GM12878 (cell line): ENCODE data around the gene CKS1B. TPM values are rescaled to one million over a fixed set of nuclear protein-coding genes. Genes with fewer than 3 reads are reported as not detected.

Experiments
- ATF7 ChIP-seq: fragments of 450-650 bp; IDR thresholded peaks from 2 replicates; pipeline ENCODE4 v1.6.1; 2016; ENCODE audit warnings: low read depth, mild to moderate bottlenecking
- FOS ChIP-seq: IDR thresholded peaks from 3 replicates; pipeline ENCODE4 v1.6.1; 2011; ENCODE audit warnings: borderline replicate concordance; ENCODE audit not compliant: insufficient read length; ENCODE audit errors: extremely low read depth
- GATAD2B ChIP-seq: fragments of 450-650 bp; conservative IDR thresholded peaks from 2 replicates; pipeline ENCODE4 v1.6.1; 2017; ENCODE audit warnings: low read depth, mild to moderate bottlenecking, moderate library complexity
- KDM1A ChIP-seq: fragments of 200-600 bp; sonication (generic); IDR thresholded peaks from 2 replicates; pipeline ENCODE4 v1.6.1; 2016; ENCODE audit warnings: borderline replicate concordance
- MEF2A ChIP-seq: IDR thresholded peaks from 2 replicates; pipeline ENCODE4 v1.6.1; 2011; ENCODE audit warnings: low read depth, mild to moderate bottlenecking, low read length, moderate library complexity; ENCODE audit not compliant: insufficient read depth
- POU2F2 ChIP-seq: IDR thresholded peaks from 3 replicates; pipeline ENCODE4 v1.6.1; 2011; ENCODE audit warnings: low read depth, mild to moderate bottlenecking, low read length, borderline replicate concordance
- RELB ChIP-seq: fragments of 450-650 bp; IDR thresholded peaks from 2 replicates; pipeline ENCODE4 v1.6.1; 2017; ENCODE audit warnings: low read depth, mild to moderate bottlenecking, moderate library complexity
- SMARCA5 ChIP-seq: fragments of 450-650 bp; IDR thresholded peaks from 2 replicates; pipeline ENCODE4 v1.6.1; 2017; ENCODE audit warnings: mild to moderate bottlenecking
- polyA plus RNA-seq, 11 experiments: library from polyadenylated mRNA; depleted of rRNA in 4 of 11; unstranded in 6 of 11; stranded (reverse) in 5 of 11; fragments of >200 nt; fragmentation: Nextera tagmentation in 4 of 11; fragmentation: Illumina TruSeq in 1 of 11; extraction: Ambion mirVana in 4 of 11; extraction: Trizol in 1 of 11; gene quantifications; 1 replicate in 1 of 11; 2 replicates in 10 of 11; pipeline versions ENCODE4 v1.2.1 to v1.2.3, GENCODE V29; 2011 to 2016; ENCODE audit warnings: inconsistent platforms in 2 of 11, missing spikeins in 2 of 11, low read depth in 1 of 11
- total RNA-seq, 4 experiments: library from RNA; depleted of rRNA in 3 of 4; stranded (reverse); fragments of >200 nt in 3 of 4; fragmentation: Illumina TruSeq in 1 of 4; extraction: Trizol in 1 of 4; gene quantifications; 2 replicates each; pipeline versions ENCODE4 v1.2.1 to v1.2.3, GENCODE V29; 2013 to 2021
- TF ChIP-seq, protein P1 (sequence below): IDR thresholded peaks from 2 replicates; pipeline ENCODE4 v1.6.1; 2012; ENCODE audit warnings: mild to moderate bottlenecking, low read depth, low read length
- TF ChIP-seq, protein P2 (sequence below): fragments of 450-650 bp; IDR thresholded peaks from 2 replicates; pipeline ENCODE4 v1.6.1; 2017; ENCODE audit warnings: mild to moderate bottlenecking, moderate library complexity

The CKS1B gene
- total and polyA plus RNA-seq, 10 of the 15 experiments (the other 5 are each of a cell fraction or from before 2014, with no cell fraction given): 125 to 608 (median 364) TPM

GRCh38 chr1:155022927-155023236, 48.4 kb downstream of the CKS1B start (continued):
- no peak for TF ChIP-seq MEF2A
- no peak for TF ChIP-seq SMARCA5
- TF ChIP-seq RELB: no peak
- TF ChIP-seq FOS: no peak
- TF ChIP-seq, protein P1, sequence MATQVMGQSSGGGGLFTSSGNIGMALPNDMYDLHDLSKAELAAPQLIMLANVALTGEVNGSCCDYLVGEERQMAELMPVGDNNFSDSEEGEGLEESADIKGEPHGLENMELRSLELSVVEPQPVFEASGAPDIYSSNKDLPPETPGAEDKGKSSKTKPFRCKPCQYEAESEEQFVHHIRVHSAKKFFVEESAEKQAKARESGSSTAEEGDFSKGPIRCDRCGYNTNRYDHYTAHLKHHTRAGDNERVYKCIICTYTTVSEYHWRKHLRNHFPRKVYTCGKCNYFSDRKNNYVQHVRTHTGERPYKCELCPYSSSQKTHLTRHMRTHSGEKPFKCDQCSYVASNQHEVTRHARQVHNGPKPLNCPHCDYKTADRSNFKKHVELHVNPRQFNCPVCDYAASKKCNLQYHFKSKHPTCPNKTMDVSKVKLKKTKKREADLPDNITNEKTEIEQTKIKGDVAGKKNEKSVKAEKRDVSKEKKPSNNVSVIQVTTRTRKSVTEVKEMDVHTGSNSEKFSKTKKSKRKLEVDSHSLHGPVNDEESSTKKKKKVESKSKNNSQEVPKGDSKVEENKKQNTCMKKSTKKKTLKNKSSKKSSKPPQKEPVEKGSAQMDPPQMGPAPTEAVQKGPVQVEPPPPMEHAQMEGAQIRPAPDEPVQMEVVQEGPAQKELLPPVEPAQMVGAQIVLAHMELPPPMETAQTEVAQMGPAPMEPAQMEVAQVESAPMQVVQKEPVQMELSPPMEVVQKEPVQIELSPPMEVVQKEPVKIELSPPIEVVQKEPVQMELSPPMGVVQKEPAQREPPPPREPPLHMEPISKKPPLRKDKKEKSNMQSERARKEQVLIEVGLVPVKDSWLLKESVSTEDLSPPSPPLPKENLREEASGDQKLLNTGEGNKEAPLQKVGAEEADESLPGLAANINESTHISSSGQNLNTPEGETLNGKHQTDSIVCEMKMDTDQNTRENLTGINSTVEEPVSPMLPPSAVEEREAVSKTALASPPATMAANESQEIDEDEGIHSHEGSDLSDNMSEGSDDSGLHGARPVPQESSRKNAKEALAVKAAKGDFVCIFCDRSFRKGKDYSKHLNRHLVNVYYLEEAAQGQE: no peak
- TF ChIP-seq GATAD2B: no peak
- TF ChIP-seq, protein P2, sequence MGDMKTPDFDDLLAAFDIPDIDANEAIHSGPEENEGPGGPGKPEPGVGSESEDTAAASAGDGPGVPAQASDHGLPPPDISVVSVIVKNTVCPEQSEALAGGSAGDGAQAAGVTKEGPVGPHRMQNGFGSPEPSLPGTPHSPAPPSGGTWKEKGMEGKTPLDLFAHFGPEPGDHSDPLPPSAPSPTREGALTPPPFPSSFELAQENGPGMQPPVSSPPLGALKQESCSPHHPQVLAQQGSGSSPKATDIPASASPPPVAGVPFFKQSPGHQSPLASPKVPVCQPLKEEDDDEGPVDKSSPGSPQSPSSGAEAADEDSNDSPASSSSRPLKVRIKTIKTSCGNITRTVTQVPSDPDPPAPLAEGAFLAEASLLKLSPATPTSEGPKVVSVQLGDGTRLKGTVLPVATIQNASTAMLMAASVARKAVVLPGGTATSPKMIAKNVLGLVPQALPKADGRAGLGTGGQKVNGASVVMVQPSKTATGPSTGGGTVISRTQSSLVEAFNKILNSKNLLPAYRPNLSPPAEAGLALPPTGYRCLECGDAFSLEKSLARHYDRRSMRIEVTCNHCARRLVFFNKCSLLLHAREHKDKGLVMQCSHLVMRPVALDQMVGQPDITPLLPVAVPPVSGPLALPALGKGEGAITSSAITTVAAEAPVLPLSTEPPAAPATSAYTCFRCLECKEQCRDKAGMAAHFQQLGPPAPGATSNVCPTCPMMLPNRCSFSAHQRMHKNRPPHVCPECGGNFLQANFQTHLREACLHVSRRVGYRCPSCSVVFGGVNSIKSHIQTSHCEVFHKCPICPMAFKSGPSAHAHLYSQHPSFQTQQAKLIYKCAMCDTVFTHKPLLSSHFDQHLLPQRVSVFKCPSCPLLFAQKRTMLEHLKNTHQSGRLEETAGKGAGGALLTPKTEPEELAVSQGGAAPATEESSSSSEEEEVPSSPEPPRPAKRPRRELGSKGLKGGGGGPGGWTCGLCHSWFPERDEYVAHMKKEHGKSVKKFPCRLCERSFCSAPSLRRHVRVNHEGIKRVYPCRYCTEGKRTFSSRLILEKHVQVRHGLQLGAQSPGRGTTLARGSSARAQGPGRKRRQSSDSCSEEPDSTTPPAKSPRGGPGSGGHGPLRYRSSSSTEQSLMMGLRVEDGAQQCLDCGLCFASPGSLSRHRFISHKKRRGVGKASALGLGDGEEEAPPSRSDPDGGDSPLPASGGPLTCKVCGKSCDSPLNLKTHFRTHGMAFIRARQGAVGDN: no peak
- no peak for TF ChIP-seq ATF7
- TF ChIP-seq KDM1A: no peak
- TF ChIP-seq POU2F2: no peak
